LoVo (cell line): ENCODE data around the gene CFD.
"Not testable (repeated sequence)": the region's sequence is repeated elsewhere in the genome, so short reads cannot be mapped to it uniquely, and the experiment has no call there.

Experiments used
- DNase-seq: peaks from one replicate; pipeline ENCODE4 v3.0.0-alpha.2; 2016; ENCODE audit warnings: low spot score

CFD gene

GRCh38 chr19:858868-859843 is at the start of gene CFD:
CFD (plus strand) TSS chr19:859664; CDS start chr19:859690, 26 bp downstream.
- peak; percentile 36 for DNase-seq

GRCh38 chr19:810077-810855 is 49.2 kb upstream of the CFD start:
- no peak for DNase-seq

GRCh38 chr19:810883-811489 is 48.5 kb upstream of the CFD start:
- no peak for DNase-seq

GRCh38 chr19:811506-812048 is 47.9 kb upstream of the CFD start:
- no peak for DNase-seq

- DNase-seq: no peak
These were observed 47.3 kb upstream of the CFD start for GRCh38 chr19:812049-812746.

GRCh38 chr19:812747-813218 is 46.7 kb upstream of the CFD start:
- DNase-seq: no peak

- DNase-seq: no peak
These were observed 46.0 kb upstream of the CFD start for GRCh38 chr19:813219-814151.

GRCh38 chr19:814152-815078 is 45.0 kb upstream of the CFD start:
- no peak for DNase-seq

GRCh38 chr19:815079-815774 is 44.2 kb upstream of the CFD start:
- DNase-seq: no peak

GRCh38 chr19:815775-816499 is 43.5 kb upstream of the CFD start:
- no peak for DNase-seq

GRCh38 chr19:816500-816857 is 43.0 kb upstream of the CFD start:
- no peak for DNase-seq

GRCh38 chr19:820212-820611 is 39.3 kb upstream of the CFD start:
- not testable (repeated sequence) for DNase-seq

- no peak for DNase-seq
These were observed 38.1 kb upstream of the CFD start for GRCh38 chr19:821231-821824.

- DNase-seq: no peak
These were observed 37.5 kb upstream of the CFD start, which contains the start of gene PLPPR3 for GRCh38 chr19:821825-822503. PLPPR3 (minus strand) TSS chr19:821955; CDS start chr19:821559, 396 bp downstream.

GRCh38 chr19:823565-824121 is 35.8 kb upstream of the CFD start:
- no peak for DNase-seq

- DNase-seq: no peak
These were observed 34.6 kb upstream of the CFD start for GRCh38 chr19:824885-825284.
